ENCODE results near the gene ZFAND5.

Gene ZFAND5

GRCh38 chr9:72383978-72384709 is 19.1 kb upstream of the ZFAND5 start:
- no peaks in the 10 kb centered on the region for H3K36me3 Mint-ChIP-seq (ENCODE audit: low read depth)
- no peak overlapping the region for H3K27ac Mint-ChIP-seq
- no peaks in the 10 kb centered on the region for H3K27me3 Mint-ChIP-seq
- H3K9me3 Mint-ChIP-seq = no peaks in the 10 kb centered on the region
- no peak overlapping the region for H3K4me3 Mint-ChIP-seq
- DNase-seq = no peak
- peaks cover 12% of the 10 kb centered on the region for H3K4me1 Mint-ChIP-seq (ENCODE audit: low read depth)

DNA sequence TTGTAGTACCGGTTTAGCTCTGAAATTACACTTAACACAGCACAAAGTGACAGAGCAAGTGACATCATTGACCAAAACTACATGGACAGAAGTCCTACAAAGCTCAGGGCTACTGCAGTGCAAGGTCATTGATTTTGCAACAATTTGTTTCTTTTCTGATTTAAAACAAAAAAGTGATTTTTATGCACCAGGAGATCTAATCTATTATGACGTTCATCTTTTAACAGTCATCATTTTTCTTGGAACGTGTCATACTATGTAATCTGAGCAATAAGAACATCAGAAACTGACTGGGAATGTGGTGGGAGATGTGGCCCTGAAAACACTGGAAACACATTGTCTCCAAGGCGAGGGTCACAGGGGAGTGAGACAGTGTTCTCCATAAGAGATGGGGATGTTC is 17.4 kb upstream of the ZFAND5 start:
- H3K36me3 Mint-ChIP-seq (ENCODE audit: low read depth) = no peaks in the 10 kb centered on the region
- no peak overlapping the region for H3K4me3 Mint-ChIP-seq
- peaks cover 3% of the 10 kb centered on the region for H3K4me1 Mint-ChIP-seq (ENCODE audit: low read depth)
- no peaks in the 10 kb centered on the region for H3K9me3 Mint-ChIP-seq
- no peak overlapping the region for H3K27ac Mint-ChIP-seq
- H3K27me3 Mint-ChIP-seq = no peaks in the 10 kb centered on the region
- DNase-seq = no peak

- no peak for DNase-seq
- Mint-ChIP-seq H3K27me3 (peaks cover 5% of the 10 kb centered on the region), H3K4me1 (ENCODE audit: low read depth) (no peaks in the 10 kb centered on the region), H3K9me3 (no peaks in the 10 kb centered on the region), H3K36me3 (ENCODE audit: low read depth) (no peaks in the 10 kb centered on the region), H3K4me3 (no peak overlapping the region), H3K27ac (no peak overlapping the region)
Observed at GRCh38 chr9:72377041-72377440, 12.0 kb upstream of the ZFAND5 start.

- H3K4me1 Mint-ChIP-seq (ENCODE audit: low read depth) = no peaks in the 10 kb centered on the region
- no peaks in the 10 kb centered on the region for H3K36me3 Mint-ChIP-seq (ENCODE audit: low read depth)
- no peak for DNase-seq
- H3K27me3 Mint-ChIP-seq = peaks cover 5% of the 10 kb centered on the region
- H3K27ac Mint-ChIP-seq = no peak overlapping the region
- H3K4me3 Mint-ChIP-seq = no peak overlapping the region
- no peaks in the 10 kb centered on the region for H3K9me3 Mint-ChIP-seq
Observed at GRCh38 chr9:72371151-72371550, 6.1 kb upstream of the ZFAND5 start.

DNA sequence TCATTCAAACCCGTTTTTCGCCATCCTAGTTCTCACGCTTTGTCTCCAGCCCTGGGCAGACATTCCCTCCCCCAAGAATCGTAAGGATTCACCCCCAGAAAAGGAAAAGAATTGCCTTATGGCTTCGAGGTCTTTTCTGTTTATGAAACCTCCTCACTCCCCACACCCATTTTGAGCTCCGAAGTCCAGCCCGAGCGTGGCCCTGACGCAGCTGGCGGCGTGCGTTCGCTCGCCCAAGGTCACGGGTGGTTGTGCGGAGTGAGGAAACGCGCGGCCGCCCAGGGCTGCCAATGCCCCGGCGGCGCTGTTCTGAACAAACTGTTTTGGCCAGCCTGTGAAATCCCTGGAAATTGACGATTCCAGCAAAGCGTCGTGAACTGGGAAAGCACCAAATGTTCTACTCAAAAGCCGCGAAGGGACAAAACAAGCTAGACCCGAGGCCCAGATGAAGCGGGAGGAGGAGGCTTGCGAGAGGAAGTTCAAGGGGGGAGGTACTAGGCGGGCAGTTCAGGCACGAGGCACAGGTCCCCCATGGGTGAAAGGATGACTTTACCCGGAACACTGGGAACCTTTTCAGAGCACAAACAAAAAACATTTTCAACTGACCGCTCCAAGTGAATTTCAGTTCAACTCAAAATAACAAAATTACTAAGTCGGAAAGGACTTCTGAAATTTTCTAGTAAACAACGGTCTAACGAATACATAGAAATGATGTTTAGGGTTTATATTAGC is 683 bp upstream of the ZFAND5 start:
- DNase-seq = peak; percentile 77
- Mint-ChIP-seq H3K27me3 (no peaks in the 10 kb centered on the region), H3K36me3 (ENCODE audit: low read depth) (peaks cover 32% of the 10 kb centered on the region), H3K4me1 (ENCODE audit: low read depth) (peaks cover 33% of the 10 kb centered on the region), H3K27ac (peak overlapping the region; percentile 98), H3K4me3 (peak overlapping the region; percentile 90), H3K9me3 (no peaks in the 10 kb centered on the region)

GRCh38 chr9:72363908-72364678 is 915 bp downstream of the ZFAND5 start:
- no peaks in the 10 kb centered on the region for H3K9me3 Mint-ChIP-seq
- H3K4me1 Mint-ChIP-seq (ENCODE audit: low read depth) = peaks cover 49% of the 10 kb centered on the region
- H3K36me3 Mint-ChIP-seq (ENCODE audit: low read depth) = peaks cover 48% of the 10 kb centered on the region
- H3K4me3 Mint-ChIP-seq = peak overlapping the region; percentile 90
- no peaks in the 10 kb centered on the region for H3K27me3 Mint-ChIP-seq
- peak overlapping the region; percentile 96 for H3K27ac Mint-ChIP-seq
- peak; percentile 81 for DNase-seq

- H3K27me3 Mint-ChIP-seq = no peaks in the 10 kb centered on the region
- peak overlapping the region; percentile 90 for H3K4me3 Mint-ChIP-seq
- H3K9me3 Mint-ChIP-seq = no peaks in the 10 kb centered on the region
- H3K36me3 Mint-ChIP-seq (ENCODE audit: low read depth) = peaks cover 56% of the 10 kb centered on the region
- H3K27ac Mint-ChIP-seq = peak overlapping the region; percentile 96
- no peak for DNase-seq
- peaks cover 57% of the 10 kb centered on the region for H3K4me1 Mint-ChIP-seq (ENCODE audit: low read depth)
Observed at GRCh38 chr9:72363236-72363635, 1.8 kb downstream of the ZFAND5 start.

DNA sequence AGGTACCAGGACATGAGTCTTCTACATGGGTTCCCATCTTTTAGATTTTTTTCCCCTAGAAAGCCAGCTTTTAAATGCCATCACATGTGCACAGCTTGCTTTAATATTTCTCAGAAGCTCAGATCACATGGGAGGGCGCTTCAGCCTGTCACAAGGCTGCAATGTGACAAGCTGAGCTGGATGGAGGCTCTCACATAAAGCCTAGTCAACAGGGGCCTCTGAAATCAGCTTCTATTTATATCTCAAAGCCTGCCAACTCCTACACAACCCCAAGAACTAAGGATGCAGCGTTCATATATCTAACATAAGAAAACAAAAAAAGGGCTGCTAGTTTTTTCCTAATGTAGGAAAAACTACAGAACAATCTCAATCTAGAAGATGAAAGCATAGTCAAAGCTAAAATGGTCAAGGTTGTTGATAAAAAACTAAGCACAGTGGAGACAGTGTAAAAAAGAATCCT is 2.3 kb downstream of the ZFAND5 start:
- Mint-ChIP-seq H3K9me3 (no peaks in the 10 kb centered on the region), H3K27ac (peak overlapping the region; percentile 96), H3K4me3 (peak overlapping the region; percentile 90), H3K36me3 (ENCODE audit: low read depth) (peaks cover 61% of the 10 kb centered on the region), H3K4me1 (ENCODE audit: low read depth) (peaks cover 62% of the 10 kb centered on the region), H3K27me3 (no peaks in the 10 kb centered on the region)
- DNase-seq = peak; percentile 45

- Mint-ChIP-seq H3K27ac (peak overlapping the region; percentile 96), H3K4me3 (peak overlapping the region; percentile 90), H3K4me1 (ENCODE audit: low read depth) (peaks cover 68% of the 10 kb centered on the region), H3K27me3 (no peaks in the 10 kb centered on the region), H3K9me3 (no peaks in the 10 kb centered on the region), H3K36me3 (ENCODE audit: low read depth) (peaks cover 67% of the 10 kb centered on the region)
- no peak for DNase-seq
Observed at GRCh38 chr9:72362118-72362531, 2.9 kb downstream of the ZFAND5 start.

DNA sequence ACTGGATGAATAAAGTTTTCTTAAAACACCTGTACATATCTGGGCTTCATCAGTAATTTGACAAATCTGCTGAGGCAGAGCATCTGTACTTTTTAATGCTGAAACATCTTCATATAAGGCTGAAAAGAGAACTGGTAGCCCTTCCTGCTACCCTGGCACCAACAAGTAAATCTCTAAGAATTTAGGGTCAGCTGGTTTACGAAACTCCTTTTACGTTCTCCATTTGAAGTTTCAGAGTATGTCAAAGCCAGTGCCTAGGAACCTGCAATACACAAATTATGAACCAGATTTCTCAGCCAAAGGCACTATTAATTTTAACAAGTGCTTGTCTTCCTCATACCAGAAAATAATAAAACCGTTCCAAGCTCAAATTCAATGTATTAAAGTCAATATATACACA is 3.8 kb downstream of the ZFAND5 start:
- peaks cover 77% of the 10 kb centered on the region for H3K4me1 Mint-ChIP-seq (ENCODE audit: low read depth)
- no peak for DNase-seq
- peak overlapping the region; percentile 36 for H3K4me3 Mint-ChIP-seq
- H3K36me3 Mint-ChIP-seq (ENCODE audit: low read depth) = peaks cover 76% of the 10 kb centered on the region
- H3K9me3 Mint-ChIP-seq = no peaks in the 10 kb centered on the region
- H3K27me3 Mint-ChIP-seq = no peaks in the 10 kb centered on the region
- H3K27ac Mint-ChIP-seq = peak overlapping the region; percentile 76

- Mint-ChIP-seq H3K36me3 (ENCODE audit: low read depth) (peaks cover 85% of the 10 kb centered on the region), H3K9me3 (no peaks in the 10 kb centered on the region), H3K4me1 (ENCODE audit: low read depth) (peaks cover 78% of the 10 kb centered on the region), H3K27ac (peak overlapping the region; percentile 66), H3K4me3 (peak overlapping the region; percentile 36), H3K27me3 (no peaks in the 10 kb centered on the region)
- no peak for DNase-seq
Observed at GRCh38 chr9:72360324-72360723, 4.7 kb downstream of the ZFAND5 start.

GRCh38 chr9:72356041-72356582 is 8.9 kb downstream of the ZFAND5 start:
- Mint-ChIP-seq H3K36me3 (ENCODE audit: low read depth) (peaks cover 100% of the 10 kb centered on the region), H3K27ac (peak overlapping the region; percentile 89), H3K4me3 (no peak overlapping the region), H3K9me3 (no peaks in the 10 kb centered on the region), H3K27me3 (no peaks in the 10 kb centered on the region), H3K4me1 (ENCODE audit: low read depth) (peaks cover 64% of the 10 kb centered on the region)
- DNase-seq = no peak

GRCh38 chr9:72355153-72355552 is 9.9 kb downstream of the ZFAND5 start:
- Mint-ChIP-seq H3K27me3 (no peaks in the 10 kb centered on the region), H3K9me3 (no peaks in the 10 kb centered on the region), H3K4me1 (ENCODE audit: low read depth) (peaks cover 58% of the 10 kb centered on the region), H3K36me3 (ENCODE audit: low read depth) (peaks cover 93% of the 10 kb centered on the region), H3K27ac (peak overlapping the region; percentile 71), H3K4me3 (no peak overlapping the region)
- DNase-seq = no peak

DNA sequence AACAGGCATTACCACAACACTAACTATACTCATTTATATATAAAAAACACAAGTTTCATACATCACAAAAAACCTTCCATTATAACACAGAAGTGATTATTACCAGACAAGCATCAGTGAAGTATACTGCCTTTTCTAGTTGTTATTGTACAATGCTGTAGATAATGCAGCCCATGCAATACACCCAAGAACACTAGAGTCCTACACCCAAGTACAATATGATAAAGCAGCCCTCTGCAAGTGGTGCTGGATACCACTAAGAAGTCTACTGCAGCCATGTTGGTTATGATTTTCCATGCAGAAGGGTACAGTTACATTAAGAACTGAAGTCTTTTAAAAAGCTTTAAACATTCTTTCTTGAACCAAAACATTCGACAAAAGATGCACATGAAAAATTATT is 10.3 kb downstream of the ZFAND5 start:
- H3K9me3 Mint-ChIP-seq = no peaks in the 10 kb centered on the region
- H3K4me3 Mint-ChIP-seq = no peak overlapping the region
- DNase-seq = no peak
- H3K27ac Mint-ChIP-seq = no peak overlapping the region
- peaks cover 89% of the 10 kb centered on the region for H3K36me3 Mint-ChIP-seq (ENCODE audit: low read depth)
- H3K4me1 Mint-ChIP-seq (ENCODE audit: low read depth) = peaks cover 58% of the 10 kb centered on the region
- no peaks in the 10 kb centered on the region for H3K27me3 Mint-ChIP-seq

Data from activated T-cell treated with anti-CD3 and anti-CD28 coated beads, Interleukin-2, amount 50 U/mL, for 24 hours (primary cell).